ENCODE results near the gene SMAP2.
A peak's percentile ranks its signal among the peaks of the same experiment; 100 is the strongest.

SMAP2 gene

GRCh38 chr1:40391688-40392145 lies 18.2 kb downstream of the SMAP2 start:
- DNase-seq = no peak

GRCh38 chr1:40392221-40392620 lies 18.7 kb downstream of the SMAP2 start:
- no peak for DNase-seq

GRCh38 chr1:40393173-40393572 lies 19.6 kb downstream of the SMAP2 start:
- DNase-seq = no peak

GRCh38 chr1:40394491-40395172 lies 21.1 kb downstream of the SMAP2 start:
- DNase-seq = no peak

- DNase-seq = no peak
Observed at GRCh38 chr1:40395190-40396175, 22.0 kb downstream of the SMAP2 start.

- DNase-seq = no peak
Observed at GRCh38 chr1:40396420-40396819, 22.9 kb downstream of the SMAP2 start.

GRCh38 chr1:40397258-40397657 lies 23.7 kb downstream of the SMAP2 start:
- DNase-seq = no peak

GRCh38 chr1:40399984-40400704 lies 26.6 kb downstream of the SMAP2 start:
- no peak for DNase-seq

GRCh38 chr1:40401473-40402201 lies 28.1 kb downstream of the SMAP2 start:
- DNase-seq = no peak

GRCh38 chr1:40404670-40405462 lies 31.3 kb downstream of the SMAP2 start:
- peak; percentile 72 for DNase-seq

GRCh38 chr1:40405812-40406211 lies 32.3 kb downstream of the SMAP2 start:
- DNase-seq = no peak

GRCh38 chr1:40407453-40407852 lies 33.9 kb downstream of the SMAP2 start:
- DNase-seq = no peak

- no peak for DNase-seq
Observed at GRCh38 chr1:40409467-40409866, 35.9 kb downstream of the SMAP2 start.

- DNase-seq = no peak
Observed at GRCh38 chr1:40411294-40411693, 37.8 kb downstream of the SMAP2 start.

- no peak for DNase-seq
Observed at GRCh38 chr1:40411843-40412242, 38.3 kb downstream of the SMAP2 start.

- no peak for DNase-seq
Observed at GRCh38 chr1:40413527-40414252, 40.2 kb downstream of the SMAP2 start.

- no peak for DNase-seq
Observed at GRCh38 chr1:40414331-40414730, 40.8 kb downstream of the SMAP2 start.

- DNase-seq = no peak
Observed at GRCh38 chr1:40416709-40417108, 43.2 kb downstream of the SMAP2 start.

- peak; percentile 65 for DNase-seq
Observed at GRCh38 chr1:40421431-40422384, 48.2 kb downstream of the SMAP2 start.

Data from DMS79 treated with DMSO at 0.1 percent for 48 hours (cell line).